ENCODE results near the gene TPST2.
"Not testable (repeated sequence)": the region's sequence is repeated elsewhere in the genome, so short reads cannot be mapped to it uniquely, and the experiment has no call there.

Gene TPST2

GRCh38 chr22:26535603-26535908, 54.4 kb downstream of the TPST2 start:
- no peak for DNase-seq

- no peak for DNase-seq
Observed at GRCh38 chr22:26534874-26535602, 54.9 kb downstream of the TPST2 start.

- DNase-seq, result no peak
Observed at GRCh38 chr22:26534171-26534855, 55.6 kb downstream of the TPST2 start.

GRCh38 chr22:26529345-26529744, 60.6 kb downstream of the TPST2 start:
- no peak for DNase-seq

GRCh38 chr22:26528518-26528917, 61.4 kb downstream of the TPST2 start:
- DNase-seq, result not testable (repeated sequence)

GRCh38 chr22:26527574-26528465, 62.1 kb downstream of the TPST2 start:
- DNase-seq, result no peak

- DNase-seq, result no peak
Observed at GRCh38 chr22:26527167-26527566, 62.8 kb downstream of the TPST2 start.

GRCh38 chr22:26525946-26526564, 63.9 kb downstream of the TPST2 start:
- DNase-seq, result no peak

GRCh38 chr22:26524870-26525269, 65.1 kb downstream of the TPST2 start:
- no peak for DNase-seq

- DNase-seq, result no peak
Observed at GRCh38 chr22:26522592-26522991, 67.3 kb downstream of the TPST2 start.

- DNase-seq, result no peak
Observed at GRCh38 chr22:26522012-26522411, 67.9 kb downstream of the TPST2 start.

- no peak for DNase-seq
Observed at GRCh38 chr22:26517429-26517828, 72.5 kb downstream of the TPST2 start.

- DNase-seq, result no peak
Observed at GRCh38 chr22:26516503-26516902, 73.4 kb downstream of the TPST2 start.

- DNase-seq, result no peak
Observed at GRCh38 chr22:26515931-26516330, 74.0 kb downstream of the TPST2 start.

- no peak for DNase-seq
Observed at GRCh38 chr22:26514419-26515161, 75.3 kb downstream of the TPST2 start.

GRCh38 chr22:26513838-26514237, 76.1 kb downstream of the TPST2 start:
- no peak for DNase-seq

- DNase-seq, result peak; percentile 51 to 98 (median 88)
Observed at GRCh38 chr22:26512149-26512793, 77.7 kb downstream of the TPST2 start, which contains the start of gene TFIP11. Gene TFIP11 (minus strand): TSS chr22:26512473. CDS start chr22:26510272, 2,201 bp downstream.

- DNase-seq, result no peak
Observed at GRCh38 chr22:26508148-26508547, 81.8 kb downstream of the TPST2 start.

GRCh38 chr22:26503758-26504157, 86.2 kb downstream of the TPST2 start:
- DNase-seq, result no peak

All from amygdala (tissue), 56 donors.